Osteocyte (in vitro differentiated cells): Measurements from ENCODE around the gene CTLA4. TPM values are rescaled to one million over a fixed set of nuclear protein-coding genes. Genes with fewer than 3 reads are reported as not detected.

Experiments
- DNase-seq: peaks from one replicate; pipeline ENCODE4 v3.0.0; 2021; ENCODE audit warnings: mixed read lengths; ENCODE audit not compliant: unreplicated experiment; ENCODE audit errors: extremely low spot score
- H3K27ac Mint-ChIP-seq: one replicate; pipeline ENCODE4 v1.8.0; 2021; ENCODE audit warnings: mild to moderate bottlenecking, mixed read lengths; ENCODE audit not compliant: unreplicated experiment
- H3K27me3 Mint-ChIP-seq: one replicate; pipeline ENCODE4 v1.8.0; 2021; ENCODE audit warnings: mixed read lengths; ENCODE audit not compliant: unreplicated experiment
- H3K36me3 Mint-ChIP-seq: one replicate; pipeline ENCODE4 v1.8.0; 2021; ENCODE audit warnings: mixed read lengths; ENCODE audit not compliant: unreplicated experiment
- H3K4me1 Mint-ChIP-seq: one replicate; pipeline ENCODE4 v1.8.0; 2021; ENCODE audit warnings: mixed read lengths; ENCODE audit not compliant: unreplicated experiment
- H3K4me3 Mint-ChIP-seq: one replicate; pipeline ENCODE4 v1.8.0; 2021; ENCODE audit warnings: mild to moderate bottlenecking, moderate library complexity, mixed read lengths; ENCODE audit not compliant: unreplicated experiment
- H3K9me3 Mint-ChIP-seq: one replicate; pipeline ENCODE4 v1.8.0; 2021; ENCODE audit warnings: mixed read lengths; ENCODE audit not compliant: unreplicated experiment
- CTCF ChIP-seq: fragments of 200-600 bp; sonication (generic); IDR thresholded peaks from 2 replicates; pipeline ENCODE4 v1.5.0; 2021; ENCODE audit warnings: antibody characterized with exemption, mild to moderate bottlenecking, moderate library complexity
- total RNA-seq: library from RNA; stranded (reverse); gene quantifications from 2 replicates; pipeline ENCODE4 v1.2.1, GENCODE V29; 2021

The CTLA4 gene
- total RNA-seq, 1 donor from 2014 or later: not detected

GRCh38 chr2:203873461-203873860, 5.9 kb downstream of the CTLA4 start:
- H3K4me1 Mint-ChIP-seq: no peaks in the 10 kb centered on the region
- H3K4me3 Mint-ChIP-seq: no peak overlapping the region
- H3K27ac Mint-ChIP-seq: no peak overlapping the region
- no peaks in the 10 kb centered on the region for H3K9me3 Mint-ChIP-seq
- H3K36me3 Mint-ChIP-seq: no peaks in the 10 kb centered on the region
- DNase-seq: no peak
- H3K27me3 Mint-ChIP-seq: peaks cover 59% of the 10 kb centered on the region
- TF ChIP-seq CTCF: no peak

GRCh38 chr2:203873921-203874631, 6.5 kb downstream of the CTLA4 start:
- no peak for DNase-seq
- TF ChIP-seq CTCF: no peak
- no peaks in the 10 kb centered on the region for H3K9me3 Mint-ChIP-seq
- no peak overlapping the region for H3K4me3 Mint-ChIP-seq
- no peaks in the 10 kb centered on the region for H3K36me3 Mint-ChIP-seq
- H3K4me1 Mint-ChIP-seq: no peaks in the 10 kb centered on the region
- peaks cover 53% of the 10 kb centered on the region for H3K27me3 Mint-ChIP-seq
- no peak overlapping the region for H3K27ac Mint-ChIP-seq

- Mint-ChIP-seq H3K4me3 (no peak overlapping the region), H3K4me1 (no peaks in the 10 kb centered on the region), H3K27me3 (peaks cover 45% of the 10 kb centered on the region), H3K9me3 (no peaks in the 10 kb centered on the region), H3K36me3 (no peaks in the 10 kb centered on the region), H3K27ac (no peak overlapping the region)
- DNase-seq: no peak
- TF ChIP-seq CTCF: no peak
Observed at GRCh38 chr2:203875471-203875870, 7.9 kb downstream of the CTLA4 start.

- Mint-ChIP-seq H3K4me1 (no peaks in the 10 kb centered on the region), H3K27me3 (peaks cover 42% of the 10 kb centered on the region), H3K36me3 (no peaks in the 10 kb centered on the region), H3K9me3 (no peaks in the 10 kb centered on the region), H3K4me3 (no peak overlapping the region), H3K27ac (no peak overlapping the region)
- no peak for TF ChIP-seq CTCF
- no peak for DNase-seq
Observed at GRCh38 chr2:203876328-203876727, 8.8 kb downstream of the CTLA4 start.

- Mint-ChIP-seq H3K36me3 (no peaks in the 10 kb centered on the region), H3K4me1 (no peaks in the 10 kb centered on the region), H3K9me3 (no peaks in the 10 kb centered on the region), H3K4me3 (no peak overlapping the region), H3K27ac (no peak overlapping the region), H3K27me3 (peaks cover 30% of the 10 kb centered on the region)
- TF ChIP-seq CTCF: no peak
- no peak for DNase-seq
Observed at GRCh38 chr2:203878063-203878462, 10.5 kb downstream of the CTLA4 start.
